ENCODE results near the gene KCNJ16.

The KCNJ16 gene

DNA sequence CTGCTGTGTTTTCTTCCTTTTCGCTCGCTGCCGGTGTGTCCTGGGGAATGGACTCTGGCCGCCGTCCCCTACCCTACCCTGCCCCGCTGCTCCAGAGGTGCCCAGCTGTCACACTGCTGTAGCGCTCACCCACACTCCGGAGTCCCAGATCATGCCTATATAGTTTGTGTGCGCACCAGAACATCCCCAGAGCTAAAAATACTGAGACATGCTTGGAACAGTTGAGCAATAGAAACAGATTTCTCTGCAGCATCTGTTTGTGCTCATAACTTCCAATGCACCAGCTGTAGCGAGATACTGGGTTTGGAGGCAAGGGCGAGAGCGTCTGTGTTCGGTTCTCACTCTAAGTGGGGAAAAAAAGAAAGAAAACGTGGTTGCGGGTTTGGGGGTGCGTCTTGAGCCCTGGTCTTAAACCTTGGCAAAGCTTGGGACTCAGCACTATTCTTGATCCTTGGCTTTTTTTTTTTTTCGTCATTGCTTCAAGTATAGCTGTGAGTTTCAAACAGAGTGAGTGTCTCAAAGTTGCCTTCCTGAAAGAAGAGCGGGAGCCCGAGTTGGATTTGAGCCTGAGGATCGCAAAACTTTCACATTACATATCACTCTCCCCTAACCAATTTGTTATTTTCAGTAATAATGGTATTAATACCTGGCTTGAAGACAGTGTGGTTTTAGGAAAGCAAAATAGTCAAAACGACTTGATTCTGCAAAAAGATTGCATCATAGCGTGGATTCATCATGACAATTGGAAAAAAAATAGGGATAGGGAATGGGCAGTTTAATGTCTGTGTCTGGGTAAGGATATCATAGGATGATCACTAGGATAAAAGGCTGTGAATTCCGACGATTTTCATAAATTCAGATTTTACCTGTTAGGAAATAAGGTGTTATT lies 94.9 kb downstream of the KCNJ16 start:
- in situ Hi-C loops (cut with MboI; ENCODE audit: low sequenced_read_pairs, unreplicated experiment), result loop anchor here (25.0 kb wide), 1 partner anchor 392 kb away; no protein-coding TSS in a partner anchor
- DNase-seq (ENCODE audit: low spot score), result no peak
- TF ChIP-seq, protein P1, sequence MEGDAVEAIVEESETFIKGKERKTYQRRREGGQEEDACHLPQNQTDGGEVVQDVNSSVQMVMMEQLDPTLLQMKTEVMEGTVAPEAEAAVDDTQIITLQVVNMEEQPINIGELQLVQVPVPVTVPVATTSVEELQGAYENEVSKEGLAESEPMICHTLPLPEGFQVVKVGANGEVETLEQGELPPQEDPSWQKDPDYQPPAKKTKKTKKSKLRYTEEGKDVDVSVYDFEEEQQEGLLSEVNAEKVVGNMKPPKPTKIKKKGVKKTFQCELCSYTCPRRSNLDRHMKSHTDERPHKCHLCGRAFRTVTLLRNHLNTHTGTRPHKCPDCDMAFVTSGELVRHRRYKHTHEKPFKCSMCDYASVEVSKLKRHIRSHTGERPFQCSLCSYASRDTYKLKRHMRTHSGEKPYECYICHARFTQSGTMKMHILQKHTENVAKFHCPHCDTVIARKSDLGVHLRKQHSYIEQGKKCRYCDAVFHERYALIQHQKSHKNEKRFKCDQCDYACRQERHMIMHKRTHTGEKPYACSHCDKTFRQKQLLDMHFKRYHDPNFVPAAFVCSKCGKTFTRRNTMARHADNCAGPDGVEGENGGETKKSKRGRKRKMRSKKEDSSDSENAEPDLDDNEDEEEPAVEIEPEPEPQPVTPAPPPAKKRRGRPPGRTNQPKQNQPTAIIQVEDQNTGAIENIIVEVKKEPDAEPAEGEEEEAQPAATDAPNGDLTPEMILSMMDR (IDR thresholded peaks at IDR 0.05; ENCODE audit: borderline replicate concordance, control extremely low read depth, extremely low read depth, insufficient read depth, missing control alignments), result no peak

- in situ Hi-C loops (cut with MboI; ENCODE audit: low sequenced_read_pairs, unreplicated experiment), result loop anchor here (25.0 kb wide), 1 partner anchor 391 kb away; no protein-coding TSS in a partner anchor
- TF ChIP-seq, protein P1 (IDR thresholded peaks at IDR 0.05; ENCODE audit: borderline replicate concordance, control extremely low read depth, extremely low read depth, insufficient read depth, missing control alignments), result no peak
- DNase-seq (ENCODE audit: low spot score), result no peak
Observed at GRCh38 chr17:70171159-70171558, 96.1 kb downstream of the KCNJ16 start.

GRCh38 chr17:70172449-70172848 lies 97.4 kb downstream of the KCNJ16 start:
- TF ChIP-seq, protein P1 (IDR thresholded peaks at IDR 0.05; ENCODE audit: borderline replicate concordance, control extremely low read depth, extremely low read depth, insufficient read depth, missing control alignments), result no peak
- DNase-seq (ENCODE audit: low spot score), result no peak
- in situ Hi-C loops (cut with MboI; ENCODE audit: low sequenced_read_pairs, unreplicated experiment), result loop anchor here (25.0 kb wide), 1 partner anchor 390 kb away; no protein-coding TSS in a partner anchor

GRCh38 chr17:70172923-70173322 lies 97.9 kb downstream of the KCNJ16 start:
- DNase-seq (ENCODE audit: low spot score), result no peak
- in situ Hi-C loops (cut with MboI; ENCODE audit: low sequenced_read_pairs, unreplicated experiment), result loop anchor here (25.0 kb wide), 1 partner anchor 389 kb away; no protein-coding TSS in a partner anchor

GRCh38 chr17:70173681-70174080 lies 98.7 kb downstream of the KCNJ16 start:
- TF ChIP-seq, protein P1 (IDR thresholded peaks at IDR 0.05; ENCODE audit: borderline replicate concordance, control extremely low read depth, extremely low read depth, insufficient read depth, missing control alignments), result no peak
- DNase-seq (ENCODE audit: low spot score), result no peak
- in situ Hi-C loops (cut with MboI; ENCODE audit: low sequenced_read_pairs, unreplicated experiment), result loop anchor here (25.0 kb wide), 1 partner anchor 389 kb away; no protein-coding TSS in a partner anchor

More at GRCh38 chr17:70172923-70173322, 97.9 kb downstream of the KCNJ16 start:
- TF ChIP-seq, protein P1 (IDR thresholded peaks at IDR 0.05; ENCODE audit: borderline replicate concordance, control extremely low read depth, extremely low read depth, insufficient read depth, missing control alignments), result no peak

DNA sequence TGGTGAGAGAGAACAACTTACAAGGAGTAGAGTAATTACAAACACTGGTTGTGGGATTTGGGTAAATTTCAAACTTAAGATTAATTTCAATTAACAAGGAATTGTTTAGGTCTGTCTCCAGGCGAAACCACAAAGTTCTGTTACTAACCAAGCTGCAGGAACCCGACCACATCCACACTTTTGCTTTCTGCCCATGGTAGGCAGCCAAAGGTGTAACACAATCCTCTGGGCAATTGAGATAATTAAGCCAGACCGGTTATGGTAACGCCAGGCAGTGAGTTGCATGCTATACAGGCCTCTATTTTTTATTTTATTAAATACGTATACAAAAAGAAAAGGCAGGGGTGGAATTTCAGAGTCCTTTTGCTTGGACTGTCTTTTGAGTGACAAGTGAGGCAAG lies 106.4 kb downstream of the KCNJ16 start:
- no peak for DNase-seq (ENCODE audit: low spot score)
- in situ Hi-C loops (cut with MboI; ENCODE audit: low sequenced_read_pairs, unreplicated experiment), result no loop called here
- TF ChIP-seq, protein P1 (IDR thresholded peaks at IDR 0.05; ENCODE audit: borderline replicate concordance, control extremely low read depth, extremely low read depth, insufficient read depth, missing control alignments), result no peak
